ENCODE measurements around the gene ZNF423. TPM values are rescaled to one million over a fixed set of nuclear protein-coding genes. Genes with fewer than 3 reads are reported as not detected.
A peak's percentile ranks its signal among the peaks of the same experiment; 100 is the strongest.

Gene ZNF423
- polyA plus RNA-seq, 1 of the 3 experiments (the other 2 are of a cell fraction): 1.2 TPM

DNA sequence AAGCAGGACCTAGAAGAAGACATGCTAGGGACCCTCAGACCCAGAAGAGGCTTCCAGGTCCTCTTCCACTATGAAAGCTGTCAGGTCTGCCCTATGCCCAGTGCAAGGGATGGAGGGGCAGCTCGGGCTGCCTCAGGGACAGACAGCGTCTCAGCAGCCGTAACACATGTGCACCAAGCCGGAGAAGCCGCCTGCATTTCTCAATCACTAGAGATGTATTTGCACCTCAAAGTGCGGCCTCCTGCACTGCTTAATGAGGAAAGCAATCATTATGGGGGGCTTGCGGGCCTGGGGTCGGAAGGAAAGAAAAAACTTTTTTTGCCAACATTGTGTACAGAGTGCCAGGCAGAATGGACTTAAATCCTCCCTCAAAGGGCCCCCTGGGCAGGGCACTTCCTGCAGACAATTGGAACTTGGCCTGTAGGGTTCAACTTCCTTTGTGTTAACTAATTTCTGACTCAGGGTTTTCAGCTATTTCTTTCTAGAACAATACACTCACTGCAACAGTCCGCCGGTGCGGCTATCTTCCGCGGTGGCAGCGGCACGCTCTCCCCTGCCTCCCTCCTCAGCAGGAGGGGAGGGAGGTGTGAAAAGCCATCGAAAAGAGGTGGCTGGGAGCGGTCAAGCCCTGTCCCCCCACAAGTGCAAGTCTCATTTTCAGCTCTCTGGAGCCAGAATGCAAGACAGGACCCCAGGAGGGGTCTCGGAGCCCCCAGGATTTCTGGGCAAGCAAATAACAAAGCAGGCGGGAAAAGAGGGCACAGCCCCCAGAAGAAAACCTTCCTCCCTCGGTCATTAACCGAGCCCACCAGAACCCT lies 101.2 kb downstream of the ZNF423 start:
- Histone ChIP-seq H3K27ac (ENCODE audit: low read depth in 2 of 2, low read length in 1 of 2) (peak overlapping the region in 1 of 2 experiments; percentile 93; a peak in 2 of 4 replicates), H3K9ac (no peak overlapping the region), H3K9me2 (no peaks in the 10 kb centered on the region), H3K27me3 (ENCODE audit: insufficient read depth) (no peaks in the 10 kb centered on the region), H3K4me1 (ENCODE audit: control insufficient read depth in 1 of 2, insufficient read depth in 2 of 2, low read depth in 1 of 2, low read length in 1 of 2) (peaks cover 9 to 57% of the 10 kb centered on the region in 2 experiments; a peak in 3 of 4 replicates), H3K9me3 (no peaks in the 10 kb centered on the region), H3K36me3 (replicated peaks in 1 of 2; ENCODE audit: control insufficient read depth in 1 of 2, insufficient read depth in 2 of 2, low read length in 1 of 2) (no peaks in the 10 kb centered on the region), H3K4me3 (ENCODE audit: low read depth in 2 of 2, low read length in 1 of 2) (no peak overlapping the region), H3K4me2 (peak overlapping the region; percentile 26; the same call in 1 of the 2 replicates), H3F3A (replicated peaks; ENCODE audit: insufficient read depth) (no peaks in the 10 kb centered on the region), H3K79me2 (ENCODE audit: insufficient read depth) (no peaks in the 10 kb centered on the region), H4K20me1 (ENCODE audit: insufficient read depth) (no peaks in the 10 kb centered on the region), H2AFZ (ENCODE audit: low read depth) (peak overlapping the region; percentile 52; the same call in 1 of the 2 replicates)
- ChIA-PET CTCF (interaction anchor here (0.7 to 2.7 kb wide), 13 partner anchors 9 to 199 kb away, joined by 3 to 21 read pairs (median 3); partner anchors contain the start of gene ZNF423), POLR2A (no interaction called here)
- 47% methylated on average over 16 of the region's 21 CpGs for whole genome bisulfite sequencing (ENCODE audit: low lambda C conversion rate)
- TF ChIP-seq, protein P1, sequence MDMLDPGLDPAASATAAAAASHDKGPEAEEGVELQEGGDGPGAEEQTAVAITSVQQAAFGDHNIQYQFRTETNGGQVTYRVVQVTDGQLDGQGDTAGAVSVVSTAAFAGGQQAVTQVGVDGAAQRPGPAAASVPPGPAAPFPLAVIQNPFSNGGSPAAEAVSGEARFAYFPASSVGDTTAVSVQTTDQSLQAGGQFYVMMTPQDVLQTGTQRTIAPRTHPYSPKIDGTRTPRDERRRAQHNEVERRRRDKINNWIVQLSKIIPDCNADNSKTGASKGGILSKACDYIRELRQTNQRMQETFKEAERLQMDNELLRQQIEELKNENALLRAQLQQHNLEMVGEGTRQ (IDR thresholded peaks at IDR 0.05; ENCODE audit: borderline replicate concordance, low read depth, low read length): no peak
- TF ChIP-seq EP300 (IDR thresholded peaks at IDR 0.05; ENCODE audit: borderline replicate concordance in 1 of 2, low read depth in 1 of 2, low read length in 1 of 2) (no peak), GABPA (IDR thresholded peaks at IDR 0.05; ENCODE audit: low read depth) (no peak)
- TF ChIP-seq, protein P2, sequence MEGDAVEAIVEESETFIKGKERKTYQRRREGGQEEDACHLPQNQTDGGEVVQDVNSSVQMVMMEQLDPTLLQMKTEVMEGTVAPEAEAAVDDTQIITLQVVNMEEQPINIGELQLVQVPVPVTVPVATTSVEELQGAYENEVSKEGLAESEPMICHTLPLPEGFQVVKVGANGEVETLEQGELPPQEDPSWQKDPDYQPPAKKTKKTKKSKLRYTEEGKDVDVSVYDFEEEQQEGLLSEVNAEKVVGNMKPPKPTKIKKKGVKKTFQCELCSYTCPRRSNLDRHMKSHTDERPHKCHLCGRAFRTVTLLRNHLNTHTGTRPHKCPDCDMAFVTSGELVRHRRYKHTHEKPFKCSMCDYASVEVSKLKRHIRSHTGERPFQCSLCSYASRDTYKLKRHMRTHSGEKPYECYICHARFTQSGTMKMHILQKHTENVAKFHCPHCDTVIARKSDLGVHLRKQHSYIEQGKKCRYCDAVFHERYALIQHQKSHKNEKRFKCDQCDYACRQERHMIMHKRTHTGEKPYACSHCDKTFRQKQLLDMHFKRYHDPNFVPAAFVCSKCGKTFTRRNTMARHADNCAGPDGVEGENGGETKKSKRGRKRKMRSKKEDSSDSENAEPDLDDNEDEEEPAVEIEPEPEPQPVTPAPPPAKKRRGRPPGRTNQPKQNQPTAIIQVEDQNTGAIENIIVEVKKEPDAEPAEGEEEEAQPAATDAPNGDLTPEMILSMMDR (IDR thresholded peaks at IDR 0.05): no peak
- DNase-seq: peak; percentile 50

DNA sequence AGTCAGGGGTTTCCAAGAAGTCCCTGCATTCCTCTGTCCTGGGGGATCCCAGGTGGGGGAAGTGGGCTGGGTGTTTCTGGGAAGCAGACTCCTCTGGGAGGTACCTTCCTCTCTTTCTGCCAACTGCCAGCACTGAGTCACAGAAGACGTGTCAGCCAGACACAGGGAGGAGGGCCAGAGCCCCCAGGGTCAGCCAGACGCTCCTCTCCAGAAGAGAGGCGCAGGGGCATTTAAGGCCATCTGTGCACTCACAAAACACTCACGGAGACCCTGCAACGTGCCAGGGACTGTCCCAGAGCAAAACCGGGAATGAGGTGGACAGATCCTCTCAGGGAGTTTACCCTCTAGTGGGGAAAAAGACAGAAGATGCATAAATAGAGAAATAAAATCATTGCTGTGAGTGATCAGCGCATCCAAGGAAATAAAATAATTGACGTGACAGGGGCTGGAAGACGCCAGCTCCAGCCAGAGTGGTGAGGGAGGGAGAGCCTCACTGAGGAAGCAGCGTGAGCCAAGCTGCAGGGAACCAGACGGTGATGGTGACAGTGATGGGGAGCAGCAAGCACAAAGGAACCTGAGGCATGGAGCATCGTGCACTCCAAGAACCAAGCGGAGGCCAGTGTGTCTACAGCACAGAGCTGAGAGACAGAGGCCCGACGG lies 105.4 kb downstream of the ZNF423 start:
- Histone ChIP-seq H2AFZ (ENCODE audit: low read depth) (no peak overlapping the region), H3K79me2 (ENCODE audit: insufficient read depth) (no peaks in the 10 kb centered on the region), H3K27ac (ENCODE audit: low read depth in 2 of 2, low read length in 1 of 2) (peak overlapping the region in 1 of 2 experiments; percentile 96; a peak in 2 of 4 replicates), H3K9me2 (no peaks in the 10 kb centered on the region), H3K9me3 (no peaks in the 10 kb centered on the region), H3K4me3 (ENCODE audit: low read depth in 2 of 2, low read length in 1 of 2) (no peak overlapping the region), H4K20me1 (ENCODE audit: insufficient read depth) (no peaks in the 10 kb centered on the region), H3K9ac (no peak overlapping the region), H3K4me1 (ENCODE audit: control insufficient read depth in 1 of 2, insufficient read depth in 2 of 2, low read depth in 1 of 2, low read length in 1 of 2) (peaks cover 9 to 83% of the 10 kb centered on the region in 2 experiments; a peak in 3 of 4 replicates), H3K36me3 (replicated peaks in 1 of 2; ENCODE audit: control insufficient read depth in 1 of 2, insufficient read depth in 2 of 2, low read length in 1 of 2) (no peaks in the 10 kb centered on the region), H3F3A (replicated peaks; ENCODE audit: insufficient read depth) (no peaks in the 10 kb centered on the region), H3K4me2 (peak overlapping the region; percentile 28; the same call in 1 of the 2 replicates), H3K27me3 (ENCODE audit: insufficient read depth) (no peaks in the 10 kb centered on the region)
- ChIA-PET CTCF (interaction anchor here (0.6 to 3.1 kb wide), 6 partner anchors 86 to 343 kb away, joined by 3 to 18 read pairs (median 4); no protein-coding TSS in a partner anchor), POLR2A (interaction anchor here (1.0 kb wide), 1 partner anchor 86 kb away, joined by 3 read pairs; no protein-coding TSS in a partner anchor)
- TF ChIP-seq GATA2 (CRISPR knock-in tag; IDR thresholded peaks at IDR 0.05): peak; percentile 26; the same call in 1 of the 2 replicates
- TF ChIP-seq MXI1 (IDR thresholded peaks at IDR 0.05; ENCODE audit: low read depth, low read length): peak; percentile 63; the same call in 1 of the 2 replicates
- TF ChIP-seq FOXM1 (IDR thresholded peaks at IDR 0.05; ENCODE audit: low read depth): no peak
- TF ChIP-seq, protein P2 (IDR thresholded peaks at IDR 0.05): no peak
- peak; percentile 31 for TF ChIP-seq RAD21 (IDR thresholded peaks at IDR 0.05; ENCODE audit: low read length)
- peak; percentile 3 for TF ChIP-seq CHD2 (IDR thresholded peaks at IDR 0.05; ENCODE audit: low read length, partially characterized antibody)
- peak in 1 of 2 experiments; percentile 55; a peak in 1 of 4 replicates for TF ChIP-seq EP300 (IDR thresholded peaks at IDR 0.05; ENCODE audit: borderline replicate concordance in 1 of 2, low read depth in 1 of 2, low read length in 1 of 2)
- whole genome bisulfite sequencing (ENCODE audit: low lambda C conversion rate): 16% methylated on average over 15 of the region's 15 CpGs
- peak; percentile 83 for DNase-seq
